ENCODE results near the gene PITPNM3. TPM values are rescaled to one million over a fixed set of nuclear protein-coding genes. Genes with fewer than 3 reads are reported as not detected.
A peak's percentile ranks its signal among the peaks of the same experiment; 100 is the strongest.

Gene PITPNM3
- total and polyA plus RNA-seq, 2 of the 13 experiments (the other 11 are each of a cell fraction or from before 2014, with no cell fraction given): 0.13 to 0.29 TPM

DNA sequence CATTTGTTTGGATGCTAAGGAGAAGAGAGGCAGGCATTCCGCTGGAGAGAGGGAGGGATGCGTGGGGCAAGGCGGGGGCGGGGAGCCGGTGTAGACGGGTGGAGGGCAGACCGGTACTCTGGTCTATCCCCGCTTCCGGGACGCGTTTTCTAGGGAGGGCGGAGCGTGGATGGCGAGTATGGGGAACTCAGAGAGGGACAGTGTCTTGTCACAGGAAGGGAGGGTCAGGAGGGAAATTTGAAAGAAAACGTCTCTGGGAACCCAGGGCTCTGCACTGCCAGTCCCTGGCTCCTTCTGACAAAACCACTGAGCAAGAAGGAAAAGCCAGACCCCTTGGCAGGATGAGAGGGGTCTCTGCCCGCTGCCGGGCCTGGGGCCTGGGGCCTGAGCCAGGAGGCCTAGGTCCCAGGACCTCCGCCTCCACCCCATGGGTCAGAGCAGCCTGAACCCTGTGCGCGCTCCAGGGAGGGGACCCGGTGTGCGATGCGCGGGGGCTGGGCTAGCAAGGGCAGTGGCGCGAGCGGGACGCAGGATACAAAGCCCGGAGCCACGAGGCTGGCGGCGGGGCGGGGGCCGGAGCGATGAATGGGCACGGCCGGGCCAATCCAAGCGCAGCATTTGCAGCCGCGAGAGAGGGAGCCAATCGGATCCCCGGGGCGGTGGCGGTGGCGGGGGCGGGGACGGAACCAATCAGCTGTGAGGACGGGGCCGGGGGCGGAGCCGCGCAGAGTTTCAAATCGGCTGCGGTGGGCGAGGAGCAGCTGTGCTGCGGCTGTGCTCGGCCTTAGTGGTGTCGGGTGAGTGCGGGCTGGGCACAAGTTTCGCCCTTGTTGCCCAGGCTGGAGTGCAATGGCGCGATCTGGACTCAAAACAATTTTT is 112.4 kb downstream of the PITPNM3 start, which contains the start of gene PIMREG (continued):
- TF ChIP-seq U2AF2 (IDR thresholded peaks at IDR 0.05; ENCODE audit: low read depth, low read length): no peak
- TF ChIP-seq MZF1 (CRISPR knock-in tag; IDR thresholded peaks at IDR 0.05; ENCODE audit: borderline replicate concordance): no peak
- TF ChIP-seq ZNF34 (CRISPR knock-in tag; IDR thresholded peaks at IDR 0.05; ENCODE audit: borderline replicate concordance): 0 out of 2 replicates have a peak, but pooled peaks have one; percentile 33
- 0 out of 2 replicates have a peak, but pooled peaks have one; percentile 40 for TF ChIP-seq ZNF672 (CRISPR knock-in tag; IDR thresholded peaks at IDR 0.05)
- TF ChIP-seq NFATC3 (CRISPR knock-in tag; IDR thresholded peaks at IDR 0.05): no peak; the same call in 1 of the 2 replicates
- TF ChIP-seq SMAD1 (CRISPR knock-in tag; IDR thresholded peaks at IDR 0.05; ENCODE audit: borderline replicate concordance, low read depth): peak; percentile 75; the same call in 1 of the 2 replicates
- TF ChIP-seq ZBTB8A (CRISPR knock-in tag; IDR thresholded peaks at IDR 0.05; ENCODE audit: borderline replicate concordance, low read depth): no peak
- peak; percentile 90 for TF ChIP-seq ZNF691 (CRISPR knock-in tag; IDR thresholded peaks at IDR 0.05; ENCODE audit: borderline replicate concordance, low read depth)
- TF ChIP-seq POLR2AphosphoS5 (IDR thresholded peaks at IDR 0.05; ENCODE audit: low read depth, low read length): peak; percentile 32; the same call in 1 of the 2 replicates
- TF ChIP-seq GATAD1 (CRISPR knock-in tag; IDR thresholded peaks at IDR 0.05): peak; percentile 81
- TF ChIP-seq, protein P1, sequence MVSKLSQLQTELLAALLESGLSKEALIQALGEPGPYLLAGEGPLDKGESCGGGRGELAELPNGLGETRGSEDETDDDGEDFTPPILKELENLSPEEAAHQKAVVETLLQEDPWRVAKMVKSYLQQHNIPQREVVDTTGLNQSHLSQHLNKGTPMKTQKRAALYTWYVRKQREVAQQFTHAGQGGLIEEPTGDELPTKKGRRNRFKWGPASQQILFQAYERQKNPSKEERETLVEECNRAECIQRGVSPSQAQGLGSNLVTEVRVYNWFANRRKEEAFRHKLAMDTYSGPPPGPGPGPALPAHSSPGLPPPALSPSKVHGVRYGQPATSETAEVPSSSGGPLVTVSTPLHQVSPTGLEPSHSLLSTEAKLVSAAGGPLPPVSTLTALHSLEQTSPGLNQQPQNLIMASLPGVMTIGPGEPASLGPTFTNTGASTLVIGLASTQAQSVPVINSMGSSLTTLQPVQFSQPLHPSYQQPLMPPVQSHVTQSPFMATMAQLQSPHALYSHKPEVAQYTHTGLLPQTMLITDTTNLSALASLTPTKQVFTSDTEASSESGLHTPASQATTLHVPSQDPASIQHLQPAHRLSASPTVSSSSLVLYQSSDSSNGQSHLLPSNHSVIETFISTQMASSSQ (IDR thresholded peaks at IDR 0.05; ENCODE audit: low read depth): no peak
- TF ChIP-seq, protein P1 (CRISPR knock-in tag; IDR thresholded peaks at IDR 0.05; ENCODE audit: borderline replicate concordance): peak; percentile 66; the same call in 1 of the 2 replicates
- no peak for TF ChIP-seq ZNF354B (CRISPR knock-in tag; IDR thresholded peaks at IDR 0.05)
- TF ChIP-seq, protein P2, sequence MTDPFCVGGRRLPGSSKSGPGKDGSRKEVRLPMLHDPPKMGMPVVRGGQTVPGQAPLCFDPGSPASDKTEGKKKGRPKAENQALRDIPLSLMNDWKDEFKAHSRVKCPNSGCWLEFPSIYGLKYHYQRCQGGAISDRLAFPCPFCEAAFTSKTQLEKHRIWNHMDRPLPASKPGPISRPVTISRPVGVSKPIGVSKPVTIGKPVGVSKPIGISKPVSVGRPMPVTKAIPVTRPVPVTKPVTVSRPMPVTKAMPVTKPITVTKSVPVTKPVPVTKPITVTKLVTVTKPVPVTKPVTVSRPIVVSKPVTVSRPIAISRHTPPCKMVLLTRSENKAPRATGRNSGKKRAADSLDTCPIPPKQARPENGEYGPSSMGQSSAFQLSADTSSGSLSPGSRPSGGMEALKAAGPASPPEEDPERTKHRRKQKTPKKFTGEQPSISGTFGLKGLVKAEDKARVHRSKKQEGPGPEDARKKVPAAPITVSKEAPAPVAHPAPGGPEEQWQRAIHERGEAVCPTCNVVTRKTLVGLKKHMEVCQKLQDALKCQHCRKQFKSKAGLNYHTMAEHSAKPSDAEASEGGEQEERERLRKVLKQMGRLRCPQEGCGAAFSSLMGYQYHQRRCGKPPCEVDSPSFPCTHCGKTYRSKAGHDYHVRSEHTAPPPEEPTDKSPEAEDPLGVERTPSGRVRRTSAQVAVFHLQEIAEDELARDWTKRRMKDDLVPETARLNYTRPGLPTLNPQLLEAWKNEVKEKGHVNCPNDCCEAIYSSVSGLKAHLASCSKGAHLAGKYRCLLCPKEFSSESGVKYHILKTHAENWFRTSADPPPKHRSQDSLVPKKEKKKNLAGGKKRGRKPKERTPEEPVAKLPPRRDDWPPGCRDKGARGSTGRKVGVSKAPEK (CRISPR knock-in tag; IDR thresholded peaks at IDR 0.05; ENCODE audit: borderline replicate concordance): no peak
- TF ChIP-seq ARHGAP35 (CRISPR knock-in tag; IDR thresholded peaks at IDR 0.05; ENCODE audit: borderline replicate concordance): no peak
- peak; percentile 82; the same call in 1 of the 2 replicates for TF ChIP-seq ZNF232 (CRISPR knock-in tag; IDR thresholded peaks at IDR 0.05; ENCODE audit: borderline replicate concordance)
- TF ChIP-seq ZBTB1 (CRISPR knock-in tag; IDR thresholded peaks at IDR 0.05; ENCODE audit: borderline replicate concordance): no peak
- TF ChIP-seq ZNF549 (CRISPR knock-in tag; IDR thresholded peaks at IDR 0.05): no peak
- TF ChIP-seq ZNF446 (CRISPR knock-in tag; IDR thresholded peaks at IDR 0.05): peak; percentile 73; the same call in 1 of the 2 replicates
- no peak for TF ChIP-seq ZFP62 (CRISPR knock-in tag; IDR thresholded peaks at IDR 0.05)
- TF ChIP-seq ZNF224 (CRISPR knock-in tag; IDR thresholded peaks at IDR 0.05): no peak
- TF ChIP-seq RCOR2 (CRISPR knock-in tag; IDR thresholded peaks at IDR 0.05): no peak

All from HepG2 (cell line).